ENCODE results near the gene HLA-DQA2. TPM values are rescaled to one million over a fixed set of nuclear protein-coding genes. Genes with fewer than 3 reads are reported as not detected.

Gene HLA-DQA2
- total RNA-seq, 1 experiment from 2014 or later = not detected

GRCh38 chr6:32759669-32760068 lies 18.5 kb downstream of the HLA-DQA2 start:
- Histone ChIP-seq H3K9ac (ENCODE audit: low read length) (no peak overlapping the region), H3K4me3 (replicated peaks in 1 of 2; ENCODE audit: low read depth in 1 of 2, low read length in 2 of 2) (no peak overlapping the region), H3K36me3 (ENCODE audit: control insufficient read depth in 1 of 2, insufficient read depth in 2 of 2, low read length in 2 of 2) (no peaks in the 10 kb centered on the region), H4K20me1 (ENCODE audit: insufficient read depth) (no peaks in the 10 kb centered on the region), H3K79me2 (ENCODE audit: insufficient read depth, low read length) (no peaks in the 10 kb centered on the region), H3K9me3 (ENCODE audit: control insufficient read depth in 1 of 2, insufficient read depth in 1 of 2, low read depth in 1 of 2, low read length in 2 of 2) (no peaks in the 10 kb centered on the region), H3K9me2 (ENCODE audit: insufficient read depth) (no peaks in the 10 kb centered on the region), H3K4me2 (ENCODE audit: low read length) (no peak overlapping the region), H2AFZ (ENCODE audit: low read depth, low read length, poor library complexity, severe bottlenecking) (no peak overlapping the region), H3K27me3 (ENCODE audit: insufficient read depth, low read length) (no peaks in the 10 kb centered on the region), H3K27ac (ENCODE audit: low read depth, low read length) (no peak overlapping the region), H3K4me1 (ENCODE audit: control insufficient read depth in 1 of 2, insufficient read depth in 2 of 2, low read length in 2 of 2) (no peaks in the 10 kb centered on the region)
- ChIA-PET POLR2A (no interaction called here), RAD21 (ENCODE audit: low non-redundant PET in 1 of 2, low total read pairs in 2 of 2, uncharacterized antibody in 2 of 2, unreplicated experiment in 2 of 2) (no interaction called here), CTCF (no interaction called here)
- ATAC-seq = no peak
- DNase-seq (ENCODE audit: low read depth, low spot score) = no peak
- intact Hi-C loops (cut with micrococcal nuclease) = no loop called here
- no peak for TF ChIP-seq CEBPB (IDR thresholded peaks at IDR 0.05; ENCODE audit: low read depth)
- TF ChIP-seq EGR1 (IDR thresholded peaks at IDR 0.05; ENCODE audit: low read depth) = no peak
- no peak for TF ChIP-seq POLR2AphosphoS5 (IDR thresholded peaks at IDR 0.05; ENCODE audit: low read depth, low read length)
- TF ChIP-seq ZNF274 (IDR thresholded peaks at IDR 0.05; ENCODE audit: low read depth, low read length) = no peak
- no peak for TF ChIP-seq TCF7L2 (IDR thresholded peaks at IDR 0.05; ENCODE audit: borderline replicate concordance, extremely low read depth, insufficient read depth, insufficient read length)
- TF ChIP-seq, protein P1, sequence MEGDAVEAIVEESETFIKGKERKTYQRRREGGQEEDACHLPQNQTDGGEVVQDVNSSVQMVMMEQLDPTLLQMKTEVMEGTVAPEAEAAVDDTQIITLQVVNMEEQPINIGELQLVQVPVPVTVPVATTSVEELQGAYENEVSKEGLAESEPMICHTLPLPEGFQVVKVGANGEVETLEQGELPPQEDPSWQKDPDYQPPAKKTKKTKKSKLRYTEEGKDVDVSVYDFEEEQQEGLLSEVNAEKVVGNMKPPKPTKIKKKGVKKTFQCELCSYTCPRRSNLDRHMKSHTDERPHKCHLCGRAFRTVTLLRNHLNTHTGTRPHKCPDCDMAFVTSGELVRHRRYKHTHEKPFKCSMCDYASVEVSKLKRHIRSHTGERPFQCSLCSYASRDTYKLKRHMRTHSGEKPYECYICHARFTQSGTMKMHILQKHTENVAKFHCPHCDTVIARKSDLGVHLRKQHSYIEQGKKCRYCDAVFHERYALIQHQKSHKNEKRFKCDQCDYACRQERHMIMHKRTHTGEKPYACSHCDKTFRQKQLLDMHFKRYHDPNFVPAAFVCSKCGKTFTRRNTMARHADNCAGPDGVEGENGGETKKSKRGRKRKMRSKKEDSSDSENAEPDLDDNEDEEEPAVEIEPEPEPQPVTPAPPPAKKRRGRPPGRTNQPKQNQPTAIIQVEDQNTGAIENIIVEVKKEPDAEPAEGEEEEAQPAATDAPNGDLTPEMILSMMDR (IDR thresholded peaks at IDR 0.05 in 2 of 3, conservative IDR thresholded peaks at IDR 0.05 in 1 of 3; ENCODE audit: borderline replicate concordance in 1 of 3, insufficient read depth in 1 of 3, low read depth in 2 of 3, low read length in 2 of 3) = no peak
- TF ChIP-seq ZFX (IDR thresholded peaks at IDR 0.05) = no peak
- TF ChIP-seq FOSL1 (IDR thresholded peaks at IDR 0.05; ENCODE audit: low read depth) = no peak
- TF ChIP-seq YY1 (IDR thresholded peaks at IDR 0.05; ENCODE audit: extremely low read depth, insufficient replicate concordance, low read depth, low read length) = no peak
- TF ChIP-seq ZBTB33 (IDR thresholded peaks at IDR 0.05; ENCODE audit: extremely low read depth, insufficient replicate concordance, low read length) = no peak
- no peak for TF ChIP-seq MAX (IDR thresholded peaks at IDR 0.05)
- no TSS peak for BruUV-seq (replicated peaks)

Measured in HCT116 (cell line).